ENCODE results near the gene PIWIL1.

Gene PIWIL1

GRCh38 chr12:130413909-130414308 is 76.2 kb downstream of the PIWIL1 start:
- TF ChIP-seq TAF1 (IDR thresholded peaks at IDR 0.05; ENCODE audit: borderline replicate concordance, insufficient read depth, low read length), result no peak
- TF ChIP-seq SIN3A (IDR thresholded peaks at IDR 0.05; ENCODE audit: borderline replicate concordance, insufficient read depth, low read length), result no peak

DNA sequence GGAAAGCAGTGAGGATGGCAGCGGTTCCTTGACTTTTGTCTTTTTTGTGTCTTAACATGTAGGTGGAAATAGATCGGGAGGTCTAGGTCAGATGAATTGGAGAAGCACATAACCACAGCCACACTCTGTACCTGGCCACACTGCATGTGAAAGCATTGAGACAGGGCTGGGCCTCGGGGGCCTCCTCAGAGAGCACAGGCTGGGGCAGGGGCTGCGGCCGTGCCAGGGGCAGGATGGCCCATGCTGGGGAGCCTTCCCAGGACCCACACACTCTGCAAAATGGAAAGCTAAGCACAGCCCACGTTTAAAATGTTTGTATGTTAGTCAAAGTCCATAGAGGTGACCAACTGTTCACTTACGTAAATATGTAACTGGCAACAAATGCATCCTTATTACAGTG is 76.7 kb downstream of the PIWIL1 start:
- TF ChIP-seq SIN3A (IDR thresholded peaks at IDR 0.05; ENCODE audit: borderline replicate concordance, insufficient read depth, low read length), result no peak
- TF ChIP-seq POLR2AphosphoS5 (IDR thresholded peaks at IDR 0.05; ENCODE audit: low read depth, low read length), result no peak
- TF ChIP-seq TAF1 (IDR thresholded peaks at IDR 0.05; ENCODE audit: borderline replicate concordance, insufficient read depth, low read length), result no peak
- no peak for TF ChIP-seq FOXP2 (optimal IDR thresholded peaks at IDR 0.05; ENCODE audit: borderline replicate concordance, extremely low read depth, extremely low read length, insufficient read depth)
- no peak for TF ChIP-seq REST (IDR thresholded peaks at IDR 0.05; ENCODE audit: insufficient read depth in 1 of 2, low read depth in 2 of 2, low read length in 2 of 2)

DNA sequence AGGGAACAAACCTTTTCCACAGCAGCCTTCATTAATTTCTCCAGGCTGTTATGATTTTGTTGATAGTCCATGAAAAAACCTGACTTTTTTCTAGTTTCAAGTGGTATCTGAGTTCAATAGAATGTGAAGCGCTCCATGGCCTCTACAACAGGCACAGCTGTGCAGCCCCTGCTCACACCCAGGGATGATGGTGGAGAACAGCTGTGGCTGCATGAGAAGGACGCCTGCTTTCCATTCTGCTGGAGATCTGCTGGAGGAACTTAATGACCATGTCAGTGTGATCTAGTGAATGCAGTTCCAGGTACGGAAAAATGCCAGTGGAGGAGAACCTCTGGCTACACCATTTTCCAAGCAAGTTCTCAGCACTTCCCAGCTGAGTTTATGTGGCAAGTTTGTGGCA is 80.6 kb downstream of the PIWIL1 start:
- TF ChIP-seq POLR2AphosphoS5 (IDR thresholded peaks at IDR 0.05; ENCODE audit: low read depth, low read length) (no peak), TAF1 (IDR thresholded peaks at IDR 0.05; ENCODE audit: borderline replicate concordance, insufficient read depth, low read length) (no peak), REST (IDR thresholded peaks at IDR 0.05; ENCODE audit: insufficient read depth in 1 of 2, low read depth in 2 of 2, low read length in 2 of 2) (no peak), FOXP2 (optimal IDR thresholded peaks at IDR 0.05; ENCODE audit: borderline replicate concordance, extremely low read depth, extremely low read length, insufficient read depth) (no peak), SIN3A (IDR thresholded peaks at IDR 0.05; ENCODE audit: borderline replicate concordance, insufficient read depth, low read length) (no peak)

GRCh38 chr12:130419116-130419515 is 81.4 kb downstream of the PIWIL1 start:
- TF ChIP-seq TAF1 (IDR thresholded peaks at IDR 0.05; ENCODE audit: borderline replicate concordance, insufficient read depth, low read length) (no peak), REST (IDR thresholded peaks at IDR 0.05; ENCODE audit: insufficient read depth in 1 of 2, low read depth in 2 of 2, low read length in 2 of 2) (no peak), FOXP2 (optimal IDR thresholded peaks at IDR 0.05; ENCODE audit: borderline replicate concordance, extremely low read depth, extremely low read length, insufficient read depth) (no peak), POLR2AphosphoS5 (IDR thresholded peaks at IDR 0.05; ENCODE audit: low read depth, low read length) (no peak), SIN3A (IDR thresholded peaks at IDR 0.05; ENCODE audit: borderline replicate concordance, insufficient read depth, low read length) (no peak)

GRCh38 chr12:130420071-130420470 is 82.4 kb downstream of the PIWIL1 start:
- TF ChIP-seq FOXP2 (optimal IDR thresholded peaks at IDR 0.05; ENCODE audit: borderline replicate concordance, extremely low read depth, extremely low read length, insufficient read depth), result no peak
- TF ChIP-seq POLR2AphosphoS5 (IDR thresholded peaks at IDR 0.05; ENCODE audit: low read depth, low read length), result no peak
- TF ChIP-seq REST (IDR thresholded peaks at IDR 0.05; ENCODE audit: insufficient read depth in 1 of 2, low read depth in 2 of 2, low read length in 2 of 2), result no peak
- no peak for TF ChIP-seq TAF1 (IDR thresholded peaks at IDR 0.05; ENCODE audit: borderline replicate concordance, insufficient read depth, low read length)
- TF ChIP-seq SIN3A (IDR thresholded peaks at IDR 0.05; ENCODE audit: borderline replicate concordance, insufficient read depth, low read length), result no peak
